ENCODE data around the gene ZNF789. TPM values are rescaled to one million over a fixed set of nuclear protein-coding genes. Genes with fewer than 3 reads are reported as not detected.
A peak's percentile ranks its signal among the peaks of the same experiment; 100 is the strongest.

Gene ZNF789
- total and polyA plus RNA-seq, 9 of the 15 experiments (the other 6 are each of a cell fraction or from before 2014, with no cell fraction given) = 6.1 to 57.0 (median 24.8) TPM

- TF ChIP-seq THAP12 (CRISPR knock-in tag; IDR thresholded peaks at IDR 0.05) = peak; percentile 99
- no peak for TF ChIP-seq ZNF707 (CRISPR knock-in tag; conservative IDR thresholded peaks at IDR 0.05)
- TF ChIP-seq TCF7 (IDR thresholded peaks at IDR 0.05; ENCODE audit: borderline replicate concordance) = no peak
- TF ChIP-seq CBFA2T2 (conservative IDR thresholded peaks at IDR 0.05) = peak; percentile 94
- TF ChIP-seq ZNF589 (CRISPR knock-in tag; IDR thresholded peaks at IDR 0.05; ENCODE audit: low read depth) = no peak
- TF ChIP-seq HIVEP1 (CRISPR knock-in tag; IDR thresholded peaks at IDR 0.05) = no peak
- no peak for TF ChIP-seq LARP7 (IDR thresholded peaks at IDR 0.05)
- TF ChIP-seq KLF10 (CRISPR knock-in tag; IDR thresholded peaks at IDR 0.05) = no peak
- no peak for TF ChIP-seq GATAD2B (IDR thresholded peaks at IDR 0.05; ENCODE audit: borderline replicate concordance)
- peak; percentile 71; the same call in 1 of the 2 replicates for TF ChIP-seq CHD2 (IDR thresholded peaks at IDR 0.05; ENCODE audit: low read depth, low read length)
- peak in 1 of 3 experiments; percentile 73 for TF ChIP-seq YY1 (IDR thresholded peaks at IDR 0.05; ENCODE audit: borderline replicate concordance in 1 of 3, control insufficient read depth in 1 of 3, extremely low read depth in 1 of 3, insufficient read depth in 3 of 3, insufficient read length in 1 of 3, insufficient replicate concordance in 2 of 3, low read depth in 1 of 3, low read length in 2 of 3)
- no peak for TF ChIP-seq BCLAF1 (IDR thresholded peaks at IDR 0.05; ENCODE audit: borderline replicate concordance in 1 of 2, control insufficient read depth in 1 of 2, low read depth in 2 of 2, low read length in 1 of 2)
- no peak for TF ChIP-seq ZBTB8A (IDR thresholded peaks at IDR 0.05; ENCODE audit: partially characterized antibody)
- TF ChIP-seq ZBTB17 (CRISPR knock-in tag; IDR thresholded peaks at IDR 0.05) = peak; percentile 92
- no peak for TF ChIP-seq POU5F1 (IDR thresholded peaks at IDR 0.05; ENCODE audit: borderline replicate concordance, low read depth, low read length, partially characterized antibody)
- no peak for TF ChIP-seq ZNF75A (CRISPR knock-in tag; IDR thresholded peaks at IDR 0.05)
- peak; percentile 68; the same call in 1 of the 2 replicates for TF ChIP-seq ZBTB9 (CRISPR knock-in tag; IDR thresholded peaks at IDR 0.05)
- peak; percentile 56 for TF ChIP-seq ATF3 (IDR thresholded peaks at IDR 0.05)
- no peak; the same call in 1 of the 2 replicates for TF ChIP-seq ATF3 (CRISPR knock-in tag; conservative IDR thresholded peaks at IDR 0.05)
- no peak for TF ChIP-seq YBX1 (IDR thresholded peaks at IDR 0.05)
Observed at GRCh38 chr7:99472561-99473314, at the start of gene ZNF789 (continued).

All from K562 (cell line).